KMS-11 (cell line): ENCODE results near the gene USP32.

Experiments
- H2AFZ ChIP-seq: fragments of 200-600 bp; sonication (generic); 2 replicates; pipeline ENCODE4 v1.6.1; 2016; ENCODE audit warnings: antibody characterized with exemption, mixed run types, low read depth
- H3K27ac ChIP-seq: fragments of 200-600 bp; sonication (generic); 2 replicates; pipeline ENCODE4 v1.6.1; 2016; ENCODE audit warnings: mild to moderate bottlenecking, mixed run types
- H3K27me3 ChIP-seq: fragments of 200-600 bp; sonication (generic); 2 replicates; pipeline ENCODE4 v1.6.1; 2017; ENCODE audit warnings: mild to moderate bottlenecking, low read depth, mixed run types, moderate library complexity; ENCODE audit not compliant: insufficient read depth
- H3K36me3 ChIP-seq: fragments of 200-600 bp; sonication (generic); 2 replicates; pipeline ENCODE4 v1.6.1; 2017; ENCODE audit warnings: mild to moderate bottlenecking, mixed run types; ENCODE audit not compliant: insufficient read depth
- H3K4me1 ChIP-seq: fragments of 200-600 bp; sonication (generic); 2 replicates; pipeline ENCODE4 v1.6.1; 2016; ENCODE audit warnings: mild to moderate bottlenecking, low read depth, mixed run types; ENCODE audit not compliant: poor library complexity, severe bottlenecking
- H3K4me2 ChIP-seq: fragments of 200-600 bp; sonication (generic); 2 replicates; pipeline ENCODE4 v1.7.0; 2016; ENCODE audit warnings: mild to moderate bottlenecking, mixed run types
- H3K4me3 ChIP-seq: fragments of 200-600 bp; sonication (generic); IDR thresholded peaks from 2 replicates; pipeline ENCODE4 v1.6.1; 2017; ENCODE audit warnings: low read depth, low read length, mixed read lengths; ENCODE audit not compliant: insufficient read depth
- H3K79me2 ChIP-seq: fragments of 200-600 bp; sonication (generic); 2 replicates; pipeline ENCODE4 v1.6.1; 2016; ENCODE audit warnings: low read depth, mixed run types; ENCODE audit not compliant: insufficient read depth
- H3K9ac ChIP-seq: fragments of 200-600 bp; sonication (generic); 2 replicates; pipeline ENCODE4 v1.6.1; 2016; ENCODE audit warnings: mild to moderate bottlenecking, mixed run types
- H4K20me1 ChIP-seq: fragments of 200-600 bp; sonication (generic); 2 replicates; pipeline ENCODE4 v1.6.1; 2016; ENCODE audit warnings: mild to moderate bottlenecking, mixed run types; ENCODE audit not compliant: insufficient read depth
- CTCF ChIP-seq: fragments of 200-600 bp; sonication (generic); conservative IDR thresholded peaks from 2 replicates; pipeline ENCODE4 v1.6.1; 2017; ENCODE audit warnings: low read depth, mild to moderate bottlenecking, antibody characterized with exemption, low read length, moderate library complexity, mixed read lengths

USP32 gene

DNA sequence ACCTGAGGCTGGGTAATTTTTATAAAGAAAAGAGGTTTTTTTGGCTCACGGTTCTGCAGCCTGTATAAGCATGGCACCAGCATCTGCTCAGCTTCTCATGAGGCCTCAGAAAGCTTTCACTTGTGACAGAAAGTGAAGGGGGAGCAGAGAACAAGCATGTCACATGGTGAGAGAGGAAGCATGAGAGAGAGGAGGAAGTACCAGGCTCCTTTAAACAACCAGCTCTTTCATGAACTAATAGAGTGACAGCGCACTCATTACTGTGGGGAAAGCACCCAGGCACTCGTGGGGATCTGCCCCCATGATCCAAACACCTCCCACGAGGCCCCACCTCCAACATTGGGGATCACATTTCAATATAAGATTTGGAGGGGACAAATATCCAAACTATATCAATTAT, 86.8 kb downstream of the USP32 start:
- H3K4me3 ChIP-seq: no peak overlapping the region
- H4K20me1 ChIP-seq: no peaks in the 10 kb centered on the region
- no peaks in the 10 kb centered on the region for H3K36me3 ChIP-seq
- no peak overlapping the region for H3K9ac ChIP-seq
- no peak overlapping the region for H3K27ac ChIP-seq
- H3K79me2 ChIP-seq: no peaks in the 10 kb centered on the region
- peaks cover 9% of the 10 kb centered on the region for H3K4me1 ChIP-seq
- no peak overlapping the region for H2AFZ ChIP-seq
- no peak for TF ChIP-seq CTCF
- no peak overlapping the region for H3K4me2 ChIP-seq
- H3K27me3 ChIP-seq: no peaks in the 10 kb centered on the region

DNA sequence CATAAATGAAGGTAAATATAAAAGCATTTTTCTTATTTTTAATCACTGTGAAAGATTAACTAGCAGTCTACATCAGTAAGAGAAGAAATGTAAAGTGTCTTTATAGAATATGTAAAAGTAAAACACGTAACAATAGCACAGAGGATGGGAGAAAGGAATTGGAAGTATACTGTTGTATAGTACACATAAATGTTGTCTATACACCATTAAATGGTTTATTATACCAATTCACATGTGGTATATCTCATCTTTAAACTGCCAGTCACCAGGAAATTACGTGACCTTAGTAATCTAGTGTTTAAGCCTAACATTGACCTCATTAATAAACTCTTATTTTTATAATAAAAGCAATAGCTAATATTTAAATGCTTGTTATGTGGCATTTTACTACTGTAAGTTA, 87.4 kb downstream of the USP32 start:
- peaks cover 9% of the 10 kb centered on the region for H3K4me1 ChIP-seq
- no peaks in the 10 kb centered on the region for H4K20me1 ChIP-seq
- TF ChIP-seq CTCF: no peak
- no peak overlapping the region for H2AFZ ChIP-seq
- H3K79me2 ChIP-seq: no peaks in the 10 kb centered on the region
- H3K27ac ChIP-seq: no peak overlapping the region
- no peaks in the 10 kb centered on the region for H3K36me3 ChIP-seq
- no peak overlapping the region for H3K9ac ChIP-seq
- H3K27me3 ChIP-seq: no peaks in the 10 kb centered on the region
- no peak overlapping the region for H3K4me3 ChIP-seq
- H3K4me2 ChIP-seq: no peak overlapping the region

GRCh38 chr17:60303406-60304099, 88.4 kb downstream of the USP32 start:
- H3K4me2 ChIP-seq: no peak overlapping the region
- no peak overlapping the region for H3K9ac ChIP-seq
- no peaks in the 10 kb centered on the region for H4K20me1 ChIP-seq
- no peaks in the 10 kb centered on the region for H3K27me3 ChIP-seq
- TF ChIP-seq CTCF: no peak
- H3K36me3 ChIP-seq: no peaks in the 10 kb centered on the region
- no peaks in the 10 kb centered on the region for H3K79me2 ChIP-seq
- no peak overlapping the region for H3K27ac ChIP-seq
- H3K4me3 ChIP-seq: no peak overlapping the region
- H3K4me1 ChIP-seq: peaks cover 9% of the 10 kb centered on the region
- no peak overlapping the region for H2AFZ ChIP-seq

- no peaks in the 10 kb centered on the region for H3K36me3 ChIP-seq
- H3K4me3 ChIP-seq: no peak overlapping the region
- no peak overlapping the region for H3K9ac ChIP-seq
- H3K4me2 ChIP-seq: no peak overlapping the region
- no peak overlapping the region for H2AFZ ChIP-seq
- no peak for TF ChIP-seq CTCF
- H3K4me1 ChIP-seq: peaks cover 9% of the 10 kb centered on the region
- H3K27ac ChIP-seq: no peak overlapping the region
- H4K20me1 ChIP-seq: no peaks in the 10 kb centered on the region
- H3K79me2 ChIP-seq: no peaks in the 10 kb centered on the region
- H3K27me3 ChIP-seq: no peaks in the 10 kb centered on the region
Measured at GRCh38 chr17:60301649-60302048, 90.3 kb downstream of the USP32 start.
